Type B pancreatic cell (in vitro differentiated cells): ENCODE results near the gene ANO9. TPM values are rescaled to one million over a fixed set of nuclear protein-coding genes. Genes with fewer than 3 reads are reported as not detected.

Experiments
- DNase-seq: peaks from one replicate; pipeline ENCODE4 v3.0.0; 2021; ENCODE audit warnings: mixed read lengths; ENCODE audit not compliant: unreplicated experiment; ENCODE audit errors: extremely low spot score
- H3K27ac Mint-ChIP-seq: 2 replicates; pipeline ENCODE4 v1.8.0; 2021; ENCODE audit warnings: mild to moderate bottlenecking, mixed read lengths
- H3K27me3 Mint-ChIP-seq: 2 replicates; pipeline ENCODE4 v1.8.0; 2021; ENCODE audit warnings: mixed read lengths
- H3K36me3 Mint-ChIP-seq: 2 replicates; pipeline ENCODE4 v1.8.0; 2021; ENCODE audit warnings: mixed read lengths
- H3K4me1 Mint-ChIP-seq: one replicate; pipeline ENCODE4 v1.8.0; 2021; ENCODE audit warnings: mixed read lengths; ENCODE audit not compliant: unreplicated experiment
- H3K4me3 Mint-ChIP-seq: 2 replicates; pipeline ENCODE4 v1.8.0; 2021; ENCODE audit warnings: mild to moderate bottlenecking, mixed read lengths
- H3K9me3 Mint-ChIP-seq: 2 replicates; pipeline ENCODE4 v1.8.0; 2021; ENCODE audit warnings: mixed read lengths
- total RNA-seq: library from RNA; stranded (reverse); gene quantifications from 2 replicates; pipeline ENCODE4 v1.2.1, GENCODE V29; 2021; ENCODE audit warnings: low replicate concordance
- TF ChIP-seq, protein P1 (sequence below): fragments of 200-600 bp; sonication (generic); conservative IDR thresholded peaks from 2 replicates; pipeline ENCODE4 v1.5.0; 2021; ENCODE audit warnings: antibody characterized with exemption, mild to moderate bottlenecking

The ANO9 gene
- total RNA-seq, 1 donor from 2014 or later = 25.3 TPM

- Mint-ChIP-seq H3K36me3 (peaks cover 16% of the 10 kb centered on the region), H3K4me1 (no peaks in the 10 kb centered on the region), H3K27ac (peak within 1 kb of the TSS; percentile 80), H3K4me3 (peak within 1 kb of the TSS; percentile 93), H3K27me3 (peaks cover 5% of the 10 kb centered on the region), H3K9me3 (no peaks in the 10 kb centered on the region)
- TF ChIP-seq, protein P1, sequence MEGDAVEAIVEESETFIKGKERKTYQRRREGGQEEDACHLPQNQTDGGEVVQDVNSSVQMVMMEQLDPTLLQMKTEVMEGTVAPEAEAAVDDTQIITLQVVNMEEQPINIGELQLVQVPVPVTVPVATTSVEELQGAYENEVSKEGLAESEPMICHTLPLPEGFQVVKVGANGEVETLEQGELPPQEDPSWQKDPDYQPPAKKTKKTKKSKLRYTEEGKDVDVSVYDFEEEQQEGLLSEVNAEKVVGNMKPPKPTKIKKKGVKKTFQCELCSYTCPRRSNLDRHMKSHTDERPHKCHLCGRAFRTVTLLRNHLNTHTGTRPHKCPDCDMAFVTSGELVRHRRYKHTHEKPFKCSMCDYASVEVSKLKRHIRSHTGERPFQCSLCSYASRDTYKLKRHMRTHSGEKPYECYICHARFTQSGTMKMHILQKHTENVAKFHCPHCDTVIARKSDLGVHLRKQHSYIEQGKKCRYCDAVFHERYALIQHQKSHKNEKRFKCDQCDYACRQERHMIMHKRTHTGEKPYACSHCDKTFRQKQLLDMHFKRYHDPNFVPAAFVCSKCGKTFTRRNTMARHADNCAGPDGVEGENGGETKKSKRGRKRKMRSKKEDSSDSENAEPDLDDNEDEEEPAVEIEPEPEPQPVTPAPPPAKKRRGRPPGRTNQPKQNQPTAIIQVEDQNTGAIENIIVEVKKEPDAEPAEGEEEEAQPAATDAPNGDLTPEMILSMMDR = no peak
- peak; percentile 77 for DNase-seq
Observed at GRCh38 chr11:369336-370018, 72.3 kb downstream of the ANO9 start, which contains the start of gene B4GALNT4. TSS of gene B4GALNT4 (plus strand) at chr11:369499. CDS start at chr11:369804, 305 bp downstream.

- TF ChIP-seq, protein P1 = no peak
- H3K27ac Mint-ChIP-seq = peak overlapping the region; percentile 78
- H3K36me3 Mint-ChIP-seq = peaks cover 11% of the 10 kb centered on the region
- DNase-seq = peak; percentile 70
- H3K4me1 Mint-ChIP-seq = no peaks in the 10 kb centered on the region
- peaks cover 5% of the 10 kb centered on the region for H3K27me3 Mint-ChIP-seq
- H3K9me3 Mint-ChIP-seq = no peaks in the 10 kb centered on the region
- peak overlapping the region; percentile 93 for H3K4me3 Mint-ChIP-seq
Observed at GRCh38 chr11:368414-369335, 73.1 kb downstream of the ANO9 start.

- H3K4me3 Mint-ChIP-seq = peak overlapping the region; percentile 93
- H3K27ac Mint-ChIP-seq = peak overlapping the region; percentile 48
- H3K27me3 Mint-ChIP-seq = peaks cover 5% of the 10 kb centered on the region
- H3K4me1 Mint-ChIP-seq = no peaks in the 10 kb centered on the region
- TF ChIP-seq, protein P1 = no peak
- no peaks in the 10 kb centered on the region for H3K9me3 Mint-ChIP-seq
- peaks cover 10% of the 10 kb centered on the region for H3K36me3 Mint-ChIP-seq
- no peak for DNase-seq
Observed at GRCh38 chr11:367956-368413, 73.8 kb downstream of the ANO9 start.

Other genes with a start within 250 kb of the ANO9 start
- not detected in 2 replicates for gene SCGB1C1, start 248.9 kb downstream of the ANO9 start, total RNA-seq
- gene BET1L, start 234.6 kb downstream of the ANO9 start, total RNA-seq = 48.4 and 59.5 TPM in 2 replicates
- 106 and 114 TPM in 2 replicates for gene RIC8A, start 234.3 kb downstream of the ANO9 start, total RNA-seq
- gene SIRT3, start 205.7 kb downstream of the ANO9 start, total RNA-seq = 18.8 and 33.7 TPM in 2 replicates
- gene PSMD13, start 205.0 kb downstream of the ANO9 start, total RNA-seq = 112 and 115 TPM in 2 replicates
- 0.19 TPM in 1 of 2 replicates, not detected in the other for gene NLRP6, start 163.6 kb downstream of the ANO9 start, total RNA-seq
- gene PGGHG, start 152.9 kb downstream of the ANO9 start, total RNA-seq = 12.6 and 32.5 TPM in 2 replicates
- gene IFITM5, start 142.5 kb downstream of the ANO9 start, total RNA-seq = not detected in 2 replicates
- gene IFITM2, start 134.2 kb downstream of the ANO9 start, total RNA-seq = 109 and 238 TPM in 2 replicates
- 34.1 and 192 TPM in 2 replicates for gene IFITM1, start 128.0 kb downstream of the ANO9 start, total RNA-seq
- 175 and 354 TPM in 2 replicates for gene IFITM3, start 121.2 kb downstream of the ANO9 start, total RNA-seq
- gene B4GALNT4, start 72.5 kb downstream of the ANO9 start, total RNA-seq = 95.0 and 185 TPM in 2 replicates
- gene PKP3, start 47.8 kb downstream of the ANO9 start, total RNA-seq = 51.6 and 156 TPM in 2 replicates
- gene SIGIRR, start 27.0 kb downstream of the ANO9 start, total RNA-seq = 36.2 and 44.0 TPM in 2 replicates
- 33.6 and 46.9 TPM in 2 replicates for gene PTDSS2, start 8.3 kb upstream of the ANO9 start, total RNA-seq
- gene RNH1, start 65.2 kb upstream of the ANO9 start, total RNA-seq = 84.5 and 128 TPM in 2 replicates
- gene HRAS, start 93.6 kb upstream of the ANO9 start, total RNA-seq = 54.6 and 63.1 TPM in 2 replicates
- gene LRRC56, start 95.5 kb upstream of the ANO9 start, total RNA-seq = 1.7 and 1.8 TPM in 2 replicates
- gene LMNTD2, start 118.7 kb upstream of the ANO9 start, total RNA-seq = 6.7 and 7.2 TPM in 2 replicates
- 35.7 and 75.8 TPM in 2 replicates for gene RASSF7, start 119.0 kb upstream of the ANO9 start, total RNA-seq
- 38.7 and 40.8 TPM in 2 replicates for gene PHRF1, start 134.5 kb upstream of the ANO9 start, total RNA-seq
- gene IRF7, start 173.9 kb upstream of the ANO9 start, total RNA-seq = 16.4 and 20.5 TPM in 2 replicates
- 7.1 and 23.0 TPM in 2 replicates for gene CDHR5, start 182.9 kb upstream of the ANO9 start, total RNA-seq
- gene SCT, start 185.2 kb upstream of the ANO9 start, total RNA-seq = 3.1 and 15.3 TPM in 2 replicates
- gene DRD4, start 195.3 kb upstream of the ANO9 start, total RNA-seq = 0.59 and 1.2 TPM in 2 replicates